Measurements from ENCODE around the gene MAP4. TPM values are rescaled to one million over a fixed set of nuclear protein-coding genes. Genes with fewer than 3 reads are reported as not detected.
A peak's percentile ranks its signal among the peaks of the same experiment; 100 is the strongest.

MAP4 gene
- total and polyA plus RNA-seq, 10 donors, result 22.3 to 163 (median 100) TPM

- no peaks in the 10 kb centered on the region for H3K27me3 ChIP-seq (replicated peaks in 1 of 7)
- no peak for TF ChIP-seq POLR2AphosphoS5 (IDR thresholded peaks at IDR 0.05)
- TF ChIP-seq CTCF (IDR thresholded peaks at IDR 0.05 in 8 of 11, conservative IDR thresholded peaks at IDR 0.05 in 3 of 11), result no peak
- TF ChIP-seq POLR2A (IDR thresholded peaks at IDR 0.05), result no peak
- H3K4me3 ChIP-seq, result no peak overlapping the region
- 93 to 96% (median 94%) methylated on average over 15 of the region's 15 CpGs for WGBS, 5 donors
- H3K36me3 ChIP-seq, result peaks cover 0 to 86% (median 17%) of the 10 kb centered on the region in 6 donors
- no peak overlapping the region for H3K27ac ChIP-seq
- no peaks in the 10 kb centered on the region for H3K9me3 ChIP-seq
- no peak for DNase-seq
- peaks cover 0 to 8% (median 0%) of the 10 kb centered on the region in 6 donors for H3K4me1 ChIP-seq
- intact Hi-C loops (cut with DNase I; ENCODE audit: low total_unique reads), result no loop called here
These were observed 123.8 kb downstream of the MAP4 start for GRCh38 chr3:47892286-47893040.

- WGBS, 5 donors, result 91 to 95% (median 92%) methylated on average over 3 of the region's 3 CpGs
- no peaks in the 10 kb centered on the region for H3K9me3 ChIP-seq
- intact Hi-C loops (cut with DNase I; ENCODE audit: low total_unique reads), result no loop called here
- TF ChIP-seq POLR2A (IDR thresholded peaks at IDR 0.05) (no peak), CTCF (IDR thresholded peaks at IDR 0.05 in 8 of 11, conservative IDR thresholded peaks at IDR 0.05 in 3 of 11) (no peak), POLR2AphosphoS5 (IDR thresholded peaks at IDR 0.05) (no peak)
- peaks cover 0 to 85% (median 17%) of the 10 kb centered on the region in 6 donors for H3K36me3 ChIP-seq
- H3K27ac ChIP-seq, result peak overlapping the region in 1 of 8 donors; percentile 38
- DNase-seq, result no peak
- H3K4me3 ChIP-seq, result no peak overlapping the region
- peaks cover 0 to 8% (median 0%) of the 10 kb centered on the region in 6 donors for H3K4me1 ChIP-seq
- H3K27me3 ChIP-seq (replicated peaks in 1 of 7), result no peaks in the 10 kb centered on the region
These were observed 124.6 kb downstream of the MAP4 start for GRCh38 chr3:47891613-47892005.

GRCh38 chr3:47890828-47891612 lies 125.2 kb downstream of the MAP4 start:
- Histone ChIP-seq H3K4me1 (peaks cover 0 to 8% (median 0%) of the 10 kb centered on the region in 6 donors), H3K36me3 (peaks cover 0 to 79% (median 17%) of the 10 kb centered on the region in 6 donors), H3K4me3 (no peak overlapping the region), H3K27me3 (replicated peaks in 1 of 7) (no peaks in the 10 kb centered on the region), H3K9me3 (no peaks in the 10 kb centered on the region), H3K27ac (peak overlapping the region in 1 of 8 donors; percentile 38)
- intact Hi-C loops (cut with DNase I; ENCODE audit: low total_unique reads), result no loop called here
- DNase-seq, result no peak
- no peak for TF ChIP-seq POLR2A (IDR thresholded peaks at IDR 0.05)
- no peak for TF ChIP-seq POLR2AphosphoS5 (IDR thresholded peaks at IDR 0.05)
- TF ChIP-seq CTCF (IDR thresholded peaks at IDR 0.05 in 8 of 11, conservative IDR thresholded peaks at IDR 0.05 in 3 of 11), result no peak
- WGBS, 5 donors, result 66 to 81% (median 78%) methylated on average over 10 of the region's 10 CpGs
